Measurements from ENCODE around the gene ARHGAP24. TPM values are rescaled to one million over a fixed set of nuclear protein-coding genes. Genes with fewer than 3 reads are reported as not detected.

ARHGAP24 gene
- total and polyA plus RNA-seq, 2 experiments from 2014 or later: 0.21 to 0.36 TPM

DNA sequence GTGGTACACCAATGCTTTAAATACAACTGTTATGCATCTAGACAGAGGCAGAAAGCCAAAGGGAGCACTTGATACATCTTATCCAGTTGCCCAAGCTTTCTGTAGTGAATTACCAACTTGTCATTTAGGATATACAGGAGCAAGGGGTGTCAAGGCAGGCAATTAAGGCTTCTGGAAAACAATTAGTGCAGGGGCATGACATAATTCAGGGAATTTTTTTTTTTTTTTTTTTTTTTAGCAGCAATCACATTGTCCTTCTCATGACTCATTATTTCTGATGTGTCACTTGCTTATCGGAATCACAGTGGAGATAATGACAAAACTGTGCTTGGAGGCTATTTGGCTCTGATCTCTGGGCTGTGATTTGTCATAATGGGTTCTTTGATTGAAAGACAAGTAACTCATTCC, 259.5 kb downstream of the ARHGAP24 start:
- no peaks in the 10 kb centered on the region for H4K20me1 ChIP-seq (replicated peaks; ENCODE audit: insufficient read depth)
- H3F3A ChIP-seq (replicated peaks; ENCODE audit: low read depth): no peaks in the 10 kb centered on the region
- Mint-ChIP-seq H3K4me1 (peaks cover 5% of the 10 kb centered on the region; the same call in 2 of the 3 replicates), H3K4me3 (no peak overlapping the region), H3K27ac (no peak overlapping the region), H3K27me3 (ENCODE audit: insufficient read depth, low read depth, poor library complexity) (no peaks in the 10 kb centered on the region), H3K36me3 (ENCODE audit: low read depth) (no peaks in the 10 kb centered on the region), H3K9me3 (no peaks in the 10 kb centered on the region)
- H3K79me2 ChIP-seq (replicated peaks; ENCODE audit: insufficient read depth): no peaks in the 10 kb centered on the region
- no peak overlapping the region for H3K4me2 ChIP-seq
- H3K36me3 ChIP-seq (ENCODE audit: insufficient read depth): no peaks in the 10 kb centered on the region
- no peaks in the 10 kb centered on the region for H3K27me3 ChIP-seq (ENCODE audit: insufficient read depth)
- H3K4me1 ChIP-seq (ENCODE audit: insufficient read depth): no peaks in the 10 kb centered on the region
- no peak for TF ChIP-seq EZH2phosphoT487 (IDR thresholded peaks at IDR 0.05; ENCODE audit: unreplicated experiment)
- TF ChIP-seq CREB1 (CRISPR knock-in tag; IDR thresholded peaks at IDR 0.05; ENCODE audit: low read depth): no peak
- TF ChIP-seq, protein P1, sequence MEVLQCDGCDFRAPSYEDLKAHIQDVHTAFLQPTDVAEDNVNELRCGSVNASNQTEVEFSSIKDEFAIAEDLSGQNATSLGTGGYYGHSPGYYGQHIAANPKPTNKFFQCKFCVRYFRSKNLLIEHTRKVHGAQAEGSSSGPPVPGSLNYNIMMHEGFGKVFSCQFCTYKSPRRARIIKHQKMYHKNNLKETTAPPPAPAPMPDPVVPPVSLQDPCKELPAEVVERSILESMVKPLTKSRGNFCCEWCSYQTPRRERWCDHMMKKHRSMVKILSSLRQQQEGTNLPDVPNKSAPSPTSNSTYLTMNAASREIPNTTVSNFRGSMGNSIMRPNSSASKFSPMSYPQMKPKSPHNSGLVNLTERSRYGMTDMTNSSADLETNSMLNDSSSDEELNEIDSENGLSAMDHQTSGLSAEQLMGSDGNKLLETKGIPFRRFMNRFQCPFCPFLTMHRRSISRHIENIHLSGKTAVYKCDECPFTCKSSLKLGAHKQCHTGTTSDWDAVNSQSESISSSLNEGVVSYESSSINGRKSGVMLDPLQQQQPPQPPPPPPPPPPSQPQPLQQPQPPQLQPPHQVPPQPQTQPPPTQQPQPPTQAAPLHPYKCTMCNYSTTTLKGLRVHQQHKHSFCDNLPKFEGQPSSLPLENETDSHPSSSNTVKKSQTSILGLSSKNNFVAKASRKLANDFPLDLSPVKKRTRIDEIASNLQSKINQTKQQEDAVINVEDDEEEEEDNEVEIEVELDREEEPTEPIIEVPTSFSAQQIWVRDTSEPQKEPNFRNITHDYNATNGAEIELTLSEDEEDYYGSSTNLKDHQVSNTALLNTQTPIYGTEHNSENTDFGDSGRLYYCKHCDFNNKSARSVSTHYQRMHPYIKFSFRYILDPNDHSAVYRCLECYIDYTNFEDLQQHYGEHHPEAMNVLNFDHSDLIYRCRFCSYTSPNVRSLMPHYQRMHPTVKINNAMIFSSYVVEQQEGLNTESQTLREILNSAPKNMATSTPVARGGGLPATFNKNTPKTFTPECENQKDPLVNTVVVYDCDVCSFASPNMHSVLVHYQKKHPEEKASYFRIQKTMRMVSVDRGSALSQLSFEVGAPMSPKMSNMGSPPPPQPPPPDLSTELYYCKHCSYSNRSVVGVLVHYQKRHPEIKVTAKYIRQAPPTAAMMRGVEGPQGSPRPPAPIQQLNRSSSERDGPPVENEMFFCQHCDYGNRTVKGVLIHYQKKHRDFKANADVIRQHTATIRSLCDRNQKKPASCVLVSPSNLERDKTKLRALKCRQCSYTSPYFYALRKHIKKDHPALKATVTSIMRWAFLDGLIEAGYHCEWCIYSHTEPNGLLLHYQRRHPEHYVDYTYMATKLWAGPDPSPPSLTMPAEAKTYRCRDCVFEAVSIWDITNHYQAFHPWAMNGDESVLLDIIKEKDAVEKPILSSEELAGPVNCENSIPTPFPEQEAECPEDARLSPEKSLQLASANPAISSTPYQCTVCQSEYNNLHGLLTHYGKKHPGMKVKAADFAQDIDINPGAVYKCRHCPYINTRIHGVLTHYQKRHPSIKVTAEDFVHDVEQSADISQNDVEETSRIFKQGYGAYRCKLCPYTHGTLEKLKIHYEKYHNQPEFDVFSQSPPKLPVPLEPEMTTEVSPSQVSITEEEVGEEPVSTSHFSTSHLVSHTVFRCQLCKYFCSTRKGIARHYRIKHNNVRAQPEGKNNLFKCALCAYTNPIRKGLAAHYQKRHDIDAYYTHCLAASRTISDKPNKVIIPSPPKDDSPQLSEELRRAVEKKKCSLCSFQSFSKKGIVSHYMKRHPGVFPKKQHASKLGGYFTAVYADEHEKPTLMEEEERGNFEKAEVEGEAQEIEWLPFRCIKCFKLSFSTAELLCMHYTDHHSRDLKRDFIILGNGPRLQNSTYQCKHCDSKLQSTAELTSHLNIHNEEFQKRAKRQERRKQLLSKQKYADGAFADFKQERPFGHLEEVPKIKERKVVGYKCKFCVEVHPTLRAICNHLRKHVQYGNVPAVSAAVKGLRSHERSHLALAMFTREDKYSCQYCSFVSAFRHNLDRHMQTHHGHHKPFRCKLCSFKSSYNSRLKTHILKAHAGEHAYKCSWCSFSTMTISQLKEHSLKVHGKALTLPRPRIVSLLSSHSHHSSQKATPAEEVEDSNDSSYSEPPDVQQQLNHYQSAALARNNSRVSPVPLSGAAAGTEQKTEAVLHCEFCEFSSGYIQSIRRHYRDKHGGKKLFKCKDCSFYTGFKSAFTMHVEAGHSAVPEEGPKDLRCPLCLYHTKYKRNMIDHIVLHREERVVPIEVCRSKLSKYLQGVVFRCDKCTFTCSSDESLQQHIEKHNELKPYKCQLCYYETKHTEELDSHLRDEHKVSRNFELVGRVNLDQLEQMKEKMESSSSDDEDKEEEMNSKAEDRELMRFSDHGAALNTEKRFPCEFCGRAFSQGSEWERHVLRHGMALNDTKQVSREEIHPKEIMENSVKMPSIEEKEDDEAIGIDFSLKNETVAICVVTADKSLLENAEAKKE (CRISPR knock-in tag; IDR thresholded peaks at IDR 0.05): no peak
- TF ChIP-seq JUNB (IDR thresholded peaks at IDR 0.05; ENCODE audit: unreplicated experiment): no peak
- TF ChIP-seq, protein P2, sequence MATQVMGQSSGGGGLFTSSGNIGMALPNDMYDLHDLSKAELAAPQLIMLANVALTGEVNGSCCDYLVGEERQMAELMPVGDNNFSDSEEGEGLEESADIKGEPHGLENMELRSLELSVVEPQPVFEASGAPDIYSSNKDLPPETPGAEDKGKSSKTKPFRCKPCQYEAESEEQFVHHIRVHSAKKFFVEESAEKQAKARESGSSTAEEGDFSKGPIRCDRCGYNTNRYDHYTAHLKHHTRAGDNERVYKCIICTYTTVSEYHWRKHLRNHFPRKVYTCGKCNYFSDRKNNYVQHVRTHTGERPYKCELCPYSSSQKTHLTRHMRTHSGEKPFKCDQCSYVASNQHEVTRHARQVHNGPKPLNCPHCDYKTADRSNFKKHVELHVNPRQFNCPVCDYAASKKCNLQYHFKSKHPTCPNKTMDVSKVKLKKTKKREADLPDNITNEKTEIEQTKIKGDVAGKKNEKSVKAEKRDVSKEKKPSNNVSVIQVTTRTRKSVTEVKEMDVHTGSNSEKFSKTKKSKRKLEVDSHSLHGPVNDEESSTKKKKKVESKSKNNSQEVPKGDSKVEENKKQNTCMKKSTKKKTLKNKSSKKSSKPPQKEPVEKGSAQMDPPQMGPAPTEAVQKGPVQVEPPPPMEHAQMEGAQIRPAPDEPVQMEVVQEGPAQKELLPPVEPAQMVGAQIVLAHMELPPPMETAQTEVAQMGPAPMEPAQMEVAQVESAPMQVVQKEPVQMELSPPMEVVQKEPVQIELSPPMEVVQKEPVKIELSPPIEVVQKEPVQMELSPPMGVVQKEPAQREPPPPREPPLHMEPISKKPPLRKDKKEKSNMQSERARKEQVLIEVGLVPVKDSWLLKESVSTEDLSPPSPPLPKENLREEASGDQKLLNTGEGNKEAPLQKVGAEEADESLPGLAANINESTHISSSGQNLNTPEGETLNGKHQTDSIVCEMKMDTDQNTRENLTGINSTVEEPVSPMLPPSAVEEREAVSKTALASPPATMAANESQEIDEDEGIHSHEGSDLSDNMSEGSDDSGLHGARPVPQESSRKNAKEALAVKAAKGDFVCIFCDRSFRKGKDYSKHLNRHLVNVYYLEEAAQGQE (IDR thresholded peaks at IDR 0.05; ENCODE audit: unreplicated experiment): no peak
- no peak for TF ChIP-seq ZNF331 (CRISPR knock-in tag; IDR thresholded peaks at IDR 0.05; ENCODE audit: low read depth)
- TF ChIP-seq, protein P3, sequence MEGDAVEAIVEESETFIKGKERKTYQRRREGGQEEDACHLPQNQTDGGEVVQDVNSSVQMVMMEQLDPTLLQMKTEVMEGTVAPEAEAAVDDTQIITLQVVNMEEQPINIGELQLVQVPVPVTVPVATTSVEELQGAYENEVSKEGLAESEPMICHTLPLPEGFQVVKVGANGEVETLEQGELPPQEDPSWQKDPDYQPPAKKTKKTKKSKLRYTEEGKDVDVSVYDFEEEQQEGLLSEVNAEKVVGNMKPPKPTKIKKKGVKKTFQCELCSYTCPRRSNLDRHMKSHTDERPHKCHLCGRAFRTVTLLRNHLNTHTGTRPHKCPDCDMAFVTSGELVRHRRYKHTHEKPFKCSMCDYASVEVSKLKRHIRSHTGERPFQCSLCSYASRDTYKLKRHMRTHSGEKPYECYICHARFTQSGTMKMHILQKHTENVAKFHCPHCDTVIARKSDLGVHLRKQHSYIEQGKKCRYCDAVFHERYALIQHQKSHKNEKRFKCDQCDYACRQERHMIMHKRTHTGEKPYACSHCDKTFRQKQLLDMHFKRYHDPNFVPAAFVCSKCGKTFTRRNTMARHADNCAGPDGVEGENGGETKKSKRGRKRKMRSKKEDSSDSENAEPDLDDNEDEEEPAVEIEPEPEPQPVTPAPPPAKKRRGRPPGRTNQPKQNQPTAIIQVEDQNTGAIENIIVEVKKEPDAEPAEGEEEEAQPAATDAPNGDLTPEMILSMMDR (conservative IDR thresholded peaks at IDR 0.05; ENCODE audit: low read depth in 2 of 2): no peak
- TF ChIP-seq POLR2AphosphoS5 (IDR thresholded peaks at IDR 0.05; ENCODE audit: low read depth): no peak
- no peak for TF ChIP-seq ZNF114 (CRISPR knock-in tag; IDR thresholded peaks at IDR 0.05)
- TF ChIP-seq EZH2 (IDR thresholded peaks at IDR 0.05; ENCODE audit: low read depth, unreplicated experiment): no peak
- no peak for TF ChIP-seq NANOG (IDR thresholded peaks at IDR 0.05; ENCODE audit: borderline replicate concordance)
- TF ChIP-seq, protein P4, sequence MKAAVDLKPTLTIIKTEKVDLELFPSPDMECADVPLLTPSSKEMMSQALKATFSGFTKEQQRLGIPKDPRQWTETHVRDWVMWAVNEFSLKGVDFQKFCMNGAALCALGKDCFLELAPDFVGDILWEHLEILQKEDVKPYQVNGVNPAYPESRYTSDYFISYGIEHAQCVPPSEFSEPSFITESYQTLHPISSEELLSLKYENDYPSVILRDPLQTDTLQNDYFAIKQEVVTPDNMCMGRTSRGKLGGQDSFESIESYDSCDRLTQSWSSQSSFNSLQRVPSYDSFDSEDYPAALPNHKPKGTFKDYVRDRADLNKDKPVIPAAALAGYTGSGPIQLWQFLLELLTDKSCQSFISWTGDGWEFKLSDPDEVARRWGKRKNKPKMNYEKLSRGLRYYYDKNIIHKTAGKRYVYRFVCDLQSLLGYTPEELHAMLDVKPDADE (IDR thresholded peaks at IDR 0.05): no peak
- TF ChIP-seq STAT1 (IDR thresholded peaks at IDR 0.05; ENCODE audit: unreplicated experiment): no peak
- DNase-seq (ENCODE audit: low spot score): no peak
- H3K27ac ChIP-seq (ENCODE audit: low read depth): no peak overlapping the region
- no peak for ATAC-seq
- H3K9me2 ChIP-seq (ENCODE audit: insufficient read depth): 0 out of 2 replicates have a peak, but pooled peaks cover 4% of the 10 kb centered on the region
- no peak overlapping the region for H2AFZ ChIP-seq
- no peak overlapping the region for H3K4me3 ChIP-seq
